ENCODE data around the gene APOB.

The APOB gene

GRCh38 chr2:21014364-21015280, 29.3 kb downstream of the APOB start:
- DNase-seq, result no peak

GRCh38 chr2:21013043-21013816, 30.6 kb downstream of the APOB start:
- DNase-seq, result no peak

- no peak for DNase-seq
Measured at GRCh38 chr2:21012557-21012937, 31.3 kb downstream of the APOB start.

GRCh38 chr2:21011876-21012556, 31.9 kb downstream of the APOB start:
- DNase-seq, result no peak

- no peak for DNase-seq
Measured at GRCh38 chr2:21011453-21011852, 32.4 kb downstream of the APOB start.

GRCh38 chr2:21010813-21011439, 32.9 kb downstream of the APOB start:
- DNase-seq, result no peak

GRCh38 chr2:21009662-21010225, 34.1 kb downstream of the APOB start:
- DNase-seq, result no peak

GRCh38 chr2:21008790-21009661, 34.8 kb downstream of the APOB start:
- DNase-seq, result no peak

- no peak for DNase-seq
Measured at GRCh38 chr2:21008014-21008789, 35.7 kb downstream of the APOB start.

- DNase-seq, result no peak
Measured at GRCh38 chr2:21007129-21008013, 36.5 kb downstream of the APOB start.

GRCh38 chr2:21006423-21007128, 37.3 kb downstream of the APOB start:
- DNase-seq, result no peak

- no peak for DNase-seq
Measured at GRCh38 chr2:21005700-21006422, 38.0 kb downstream of the APOB start.

- no peak for DNase-seq
Measured at GRCh38 chr2:21005111-21005699, 38.7 kb downstream of the APOB start.

- DNase-seq, result no peak
Measured at GRCh38 chr2:21004181-21004572, 39.7 kb downstream of the APOB start.

GRCh38 chr2:21003572-21004180, 40.2 kb downstream of the APOB start:
- no peak for DNase-seq

GRCh38 chr2:21002814-21003192, 41.1 kb downstream of the APOB start:
- DNase-seq, result no peak
